HepG2 (cell line): ENCODE results near the gene GRK5. TPM values are rescaled to one million over a fixed set of nuclear protein-coding genes. Genes with fewer than 3 reads are reported as not detected.

ENCODE experiments used
- HHEX ChIP-seq: IDR thresholded peaks from 2 replicates; pipeline ENCODE4 v1.6.1; 2016; ENCODE audit warnings: control low read depth
- HNF4G ChIP-seq, 2 experiments: sonication (generic) in 1 of 2; formaldehyde crosslinking in 1 of 2; IDR thresholded peaks; 2 replicates each; pipeline versions ENCODE4 v1.4.0 to v1.6.1; 2011 to 2020; ENCODE audit warnings: borderline replicate concordance in 2 of 2, low read depth in 2 of 2, mild to moderate bottlenecking in 2 of 2, low read length in 1 of 2, missing genetic modification reagents in 1 of 2, moderate library complexity in 1 of 2
- JUNB ChIP-seq: sonication (generic); formaldehyde crosslinking; IDR thresholded peaks from 2 replicates; pipeline ENCODE4 v1.8.0; 2022; ENCODE audit warnings: missing genetic modification reagents, mild to moderate bottlenecking, borderline replicate concordance
- KAT2B ChIP-seq: fragments of 150-350 bp; IDR thresholded peaks from 2 replicates; pipeline ENCODE4 v1.6.1; 2014; ENCODE audit warnings: low read depth, low read length, borderline replicate concordance
- PAF1 ChIP-seq: IDR thresholded peaks from 2 replicates; pipeline ENCODE4 v1.6.1; 2016; ENCODE audit warnings: missing genetic modification reagents, missing compliant biosample characterization
- RFX5 ChIP-seq: IDR thresholded peaks from 2 replicates; pipeline ENCODE4 v1.6.1; 2011; ENCODE audit warnings: low read depth, low read length, improper control_type of control experiment
- SRSF4 ChIP-seq: fragments of 200-400 bp; formaldehyde crosslinking; IDR thresholded peaks from one replicate; pipeline ENCODE4 v1.6.1; 2018; ENCODE audit warnings: mild to moderate bottlenecking, low read depth, low read length, moderate library complexity; ENCODE audit not compliant: poor library complexity, severe bottlenecking
- ZNF329 ChIP-seq: sonication (generic); formaldehyde crosslinking; IDR thresholded peaks from 2 replicates; pipeline ENCODE4 v1.9.0; 2021; ENCODE audit warnings: low read depth, mild to moderate bottlenecking, missing genetic modification reagents
- ZNF432 ChIP-seq: sonication (generic); formaldehyde crosslinking; IDR thresholded peaks from 2 replicates; pipeline ENCODE4 v1.5.0; 2020; ENCODE audit warnings: missing genetic modification reagents, mild to moderate bottlenecking, borderline replicate concordance
- ZNF451 ChIP-seq: sonication (generic); formaldehyde crosslinking; IDR thresholded peaks from 2 replicates; pipeline ENCODE4 v1.5.0; 2020; ENCODE audit warnings: mild to moderate bottlenecking, missing genetic modification reagents
- ZNF674 ChIP-seq: sonication (generic); formaldehyde crosslinking; IDR thresholded peaks from 2 replicates; pipeline ENCODE4 v1.5.0; 2020; ENCODE audit warnings: low read depth, mild to moderate bottlenecking, missing genetic modification reagents
- polyA plus RNA-seq, 8 experiments: library from polyadenylated mRNA; depleted of rRNA in 3 of 8; stranded (reverse) in 7 of 8; unstranded in 1 of 8; fragments of >200 nt; fragmentation: Illumina TruSeq in 4 of 8; extraction: Trizol in 4 of 8; gene quantifications; 2 replicates each; pipeline versions ENCODE4 v1.2.1 to v1.2.3, GENCODE V29; 2011 to 2016; ENCODE audit warnings: low read depth in 4 of 8, missing spikeins in 1 of 8, mixed read lengths in 1 of 8; ENCODE audit not compliant: insufficient read depth in 1 of 8
- total RNA-seq, 5 experiments: library from RNA; depleted of rRNA; stranded (reverse); fragments of >200 nt; fragmentation: Illumina TruSeq; extraction: Trizol; gene quantifications; 2 replicates each; pipeline ENCODE4 v1.2.3, GENCODE V29; 2016; ENCODE audit warnings: low read depth in 1 of 5
- TF ChIP-seq, protein P1 (sequence below): sonication (generic); formaldehyde crosslinking; IDR thresholded peaks from 2 replicates; pipeline ENCODE4 v1.4.0; 2020; ENCODE audit warnings: missing genetic modification reagents
- TF ChIP-seq, protein P2 (sequence below): sonication (generic); formaldehyde crosslinking; IDR thresholded peaks from 2 replicates; pipeline ENCODE4 v1.8.0; 2022; ENCODE audit warnings: missing genetic modification reagents, mild to moderate bottlenecking, borderline replicate concordance
- TF ChIP-seq, protein P3 (sequence below): sonication (generic); formaldehyde crosslinking; IDR thresholded peaks from 2 replicates; pipeline ENCODE4 v1.5.0; 2020; ENCODE audit warnings: mild to moderate bottlenecking, missing genetic modification reagents, moderate library complexity
- TF ChIP-seq, protein P4 (sequence below): sonication (generic); formaldehyde crosslinking; IDR thresholded peaks from 2 replicates; pipeline ENCODE4 v1.4.0; 2020; ENCODE audit warnings: missing genetic modification reagents, borderline replicate concordance
- TF ChIP-seq, protein P5 (sequence below): sonication (generic); formaldehyde crosslinking; IDR thresholded peaks from 2 replicates; pipeline ENCODE4 v1.9.0; 2021; ENCODE audit warnings: missing genetic modification reagents, borderline replicate concordance

The GRK5 gene
- total and polyA plus RNA-seq, 2 of the 13 experiments (the other 11 are each of a cell fraction or from before 2014, with no cell fraction given) = 10.4 to 12.6 TPM

DNA sequence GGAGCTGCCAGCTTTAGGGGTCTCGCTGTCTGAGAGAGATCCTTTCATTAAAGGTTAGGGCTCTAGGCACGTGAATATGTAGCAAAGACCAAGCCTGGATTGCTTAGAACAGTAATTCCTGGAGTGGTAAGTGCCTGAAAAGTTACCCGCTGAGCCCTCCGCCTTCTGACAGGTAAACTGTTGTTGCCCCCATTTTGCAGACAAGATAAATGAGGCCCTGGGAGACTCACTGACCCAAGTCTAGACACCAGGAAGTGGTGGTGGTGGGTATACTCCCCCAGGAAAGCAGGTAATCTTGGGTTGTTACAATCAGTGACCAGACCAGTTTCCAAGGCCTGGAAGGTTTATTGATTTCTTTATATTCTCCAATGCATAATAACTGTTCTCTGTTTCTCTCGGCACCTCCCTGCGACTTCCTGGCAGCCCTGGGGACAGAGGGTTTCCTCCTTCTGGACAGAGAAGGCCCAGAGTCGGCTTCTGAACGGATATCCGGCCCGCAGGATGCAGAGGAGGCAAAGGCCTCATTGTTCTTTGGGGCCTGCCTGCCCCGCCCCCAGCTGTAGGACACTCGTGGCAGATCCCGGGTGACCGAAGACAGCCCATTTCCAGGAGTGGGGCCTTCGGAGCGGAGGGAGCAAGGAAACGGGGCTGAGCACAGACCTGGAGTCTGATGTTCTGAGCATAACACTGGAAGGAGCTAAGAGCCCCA is 1.3 kb upstream of the GRK5 start (continued):
- TF ChIP-seq, protein P1, sequence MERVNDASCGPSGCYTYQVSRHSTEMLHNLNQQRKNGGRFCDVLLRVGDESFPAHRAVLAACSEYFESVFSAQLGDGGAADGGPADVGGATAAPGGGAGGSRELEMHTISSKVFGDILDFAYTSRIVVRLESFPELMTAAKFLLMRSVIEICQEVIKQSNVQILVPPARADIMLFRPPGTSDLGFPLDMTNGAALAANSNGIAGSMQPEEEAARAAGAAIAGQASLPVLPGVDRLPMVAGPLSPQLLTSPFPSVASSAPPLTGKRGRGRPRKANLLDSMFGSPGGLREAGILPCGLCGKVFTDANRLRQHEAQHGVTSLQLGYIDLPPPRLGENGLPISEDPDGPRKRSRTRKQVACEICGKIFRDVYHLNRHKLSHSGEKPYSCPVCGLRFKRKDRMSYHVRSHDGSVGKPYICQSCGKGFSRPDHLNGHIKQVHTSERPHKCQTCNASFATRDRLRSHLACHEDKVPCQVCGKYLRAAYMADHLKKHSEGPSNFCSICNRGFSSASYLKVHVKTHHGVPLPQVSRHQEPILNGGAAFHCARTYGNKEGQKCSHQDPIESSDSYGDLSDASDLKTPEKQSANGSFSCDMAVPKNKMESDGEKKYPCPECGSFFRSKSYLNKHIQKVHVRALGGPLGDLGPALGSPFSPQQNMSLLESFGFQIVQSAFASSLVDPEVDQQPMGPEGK (CRISPR knock-in tag) = 0 out of 2 replicates have a peak, but pooled peaks have one; percentile 40
- TF ChIP-seq ZNF451 (CRISPR knock-in tag) = no peak
- no peak for TF ChIP-seq PAF1 (CRISPR knock-in tag)
- TF ChIP-seq HHEX (CRISPR knock-in tag) = no peak
- TF ChIP-seq HNF4G (IDR thresholded peaks at IDR 0.05; ENCODE audit: borderline replicate concordance, low read depth, low read length) = no peak
- TF ChIP-seq HNF4G (CRISPR knock-in tag; IDR thresholded peaks at IDR 0.05; ENCODE audit: borderline replicate concordance, low read depth) = no peak
- no peak for TF ChIP-seq SRSF4
- TF ChIP-seq JUNB (CRISPR knock-in tag) = no peak
- TF ChIP-seq KAT2B = no peak
- TF ChIP-seq, protein P2, sequence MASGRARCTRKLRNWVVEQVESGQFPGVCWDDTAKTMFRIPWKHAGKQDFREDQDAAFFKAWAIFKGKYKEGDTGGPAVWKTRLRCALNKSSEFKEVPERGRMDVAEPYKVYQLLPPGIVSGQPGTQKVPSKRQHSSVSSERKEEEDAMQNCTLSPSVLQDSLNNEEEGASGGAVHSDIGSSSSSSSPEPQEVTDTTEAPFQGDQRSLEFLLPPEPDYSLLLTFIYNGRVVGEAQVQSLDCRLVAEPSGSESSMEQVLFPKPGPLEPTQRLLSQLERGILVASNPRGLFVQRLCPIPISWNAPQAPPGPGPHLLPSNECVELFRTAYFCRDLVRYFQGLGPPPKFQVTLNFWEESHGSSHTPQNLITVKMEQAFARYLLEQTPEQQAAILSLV (CRISPR knock-in tag) = peak; percentile 49; the same call in 1 of the 2 replicates
- no peak for TF ChIP-seq RFX5
- TF ChIP-seq, protein P3, sequence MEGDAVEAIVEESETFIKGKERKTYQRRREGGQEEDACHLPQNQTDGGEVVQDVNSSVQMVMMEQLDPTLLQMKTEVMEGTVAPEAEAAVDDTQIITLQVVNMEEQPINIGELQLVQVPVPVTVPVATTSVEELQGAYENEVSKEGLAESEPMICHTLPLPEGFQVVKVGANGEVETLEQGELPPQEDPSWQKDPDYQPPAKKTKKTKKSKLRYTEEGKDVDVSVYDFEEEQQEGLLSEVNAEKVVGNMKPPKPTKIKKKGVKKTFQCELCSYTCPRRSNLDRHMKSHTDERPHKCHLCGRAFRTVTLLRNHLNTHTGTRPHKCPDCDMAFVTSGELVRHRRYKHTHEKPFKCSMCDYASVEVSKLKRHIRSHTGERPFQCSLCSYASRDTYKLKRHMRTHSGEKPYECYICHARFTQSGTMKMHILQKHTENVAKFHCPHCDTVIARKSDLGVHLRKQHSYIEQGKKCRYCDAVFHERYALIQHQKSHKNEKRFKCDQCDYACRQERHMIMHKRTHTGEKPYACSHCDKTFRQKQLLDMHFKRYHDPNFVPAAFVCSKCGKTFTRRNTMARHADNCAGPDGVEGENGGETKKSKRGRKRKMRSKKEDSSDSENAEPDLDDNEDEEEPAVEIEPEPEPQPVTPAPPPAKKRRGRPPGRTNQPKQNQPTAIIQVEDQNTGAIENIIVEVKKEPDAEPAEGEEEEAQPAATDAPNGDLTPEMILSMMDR (CRISPR knock-in tag) = no peak
- TF ChIP-seq ZNF329 = no peak
- no peak for TF ChIP-seq ZNF432
- TF ChIP-seq, protein P4, sequence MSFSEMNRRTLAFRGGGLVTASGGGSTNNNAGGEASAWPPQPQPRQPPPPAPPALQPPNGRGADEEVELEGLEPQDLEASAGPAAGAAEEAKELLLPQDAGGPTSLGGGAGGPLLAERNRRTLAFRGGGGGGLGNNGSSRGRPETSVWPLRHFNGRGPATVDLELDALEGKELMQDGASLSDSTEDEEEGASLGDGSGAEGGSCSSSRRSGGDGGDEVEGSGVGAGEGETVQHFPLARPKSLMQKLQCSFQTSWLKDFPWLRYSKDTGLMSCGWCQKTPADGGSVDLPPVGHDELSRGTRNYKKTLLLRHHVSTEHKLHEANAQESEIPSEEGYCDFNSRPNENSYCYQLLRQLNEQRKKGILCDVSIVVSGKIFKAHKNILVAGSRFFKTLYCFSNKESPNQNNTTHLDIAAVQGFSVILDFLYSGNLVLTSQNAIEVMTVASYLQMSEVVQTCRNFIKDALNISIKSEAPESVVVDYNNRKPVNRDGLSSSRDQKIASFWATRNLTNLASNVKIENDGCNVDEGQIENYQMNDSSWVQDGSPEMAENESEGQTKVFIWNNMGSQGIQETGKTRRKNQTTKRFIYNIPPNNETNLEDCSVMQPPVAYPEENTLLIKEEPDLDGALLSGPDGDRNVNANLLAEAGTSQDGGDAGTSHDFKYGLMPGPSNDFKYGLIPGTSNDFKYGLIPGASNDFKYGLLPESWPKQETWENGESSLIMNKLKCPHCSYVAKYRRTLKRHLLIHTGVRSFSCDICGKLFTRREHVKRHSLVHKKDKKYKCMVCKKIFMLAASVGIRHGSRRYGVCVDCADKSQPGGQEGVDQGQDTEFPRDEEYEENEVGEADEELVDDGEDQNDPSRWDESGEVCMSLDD (CRISPR knock-in tag) = no peak
- 0 out of 2 replicates have a peak, but pooled peaks have one; percentile 47 for TF ChIP-seq ZNF674 (CRISPR knock-in tag)
- TF ChIP-seq, protein P5, sequence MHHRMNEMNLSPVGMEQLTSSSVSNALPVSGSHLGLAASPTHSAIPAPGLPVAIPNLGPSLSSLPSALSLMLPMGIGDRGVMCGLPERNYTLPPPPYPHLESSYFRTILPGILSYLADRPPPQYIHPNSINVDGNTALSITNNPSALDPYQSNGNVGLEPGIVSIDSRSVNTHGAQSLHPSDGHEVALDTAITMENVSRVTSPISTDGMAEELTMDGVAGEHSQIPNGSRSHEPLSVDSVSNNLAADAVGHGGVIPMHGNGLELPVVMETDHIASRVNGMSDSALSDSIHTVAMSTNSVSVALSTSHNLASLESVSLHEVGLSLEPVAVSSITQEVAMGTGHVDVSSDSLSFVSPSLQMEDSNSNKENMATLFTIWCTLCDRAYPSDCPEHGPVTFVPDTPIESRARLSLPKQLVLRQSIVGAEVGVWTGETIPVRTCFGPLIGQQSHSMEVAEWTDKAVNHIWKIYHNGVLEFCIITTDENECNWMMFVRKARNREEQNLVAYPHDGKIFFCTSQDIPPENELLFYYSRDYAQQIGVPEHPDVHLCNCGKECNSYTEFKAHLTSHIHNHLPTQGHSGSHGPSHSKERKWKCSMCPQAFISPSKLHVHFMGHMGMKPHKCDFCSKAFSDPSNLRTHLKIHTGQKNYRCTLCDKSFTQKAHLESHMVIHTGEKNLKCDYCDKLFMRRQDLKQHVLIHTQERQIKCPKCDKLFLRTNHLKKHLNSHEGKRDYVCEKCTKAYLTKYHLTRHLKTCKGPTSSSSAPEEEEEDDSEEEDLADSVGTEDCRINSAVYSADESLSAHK (CRISPR knock-in tag) = no peak
